ENCODE data around the gene KATNAL1.

GRCh38 chr13:30305456-30305970 is 1.8 kb downstream of the KATNAL1 start:
- TF ChIP-seq CTCF (IDR thresholded peaks at IDR 0.05; ENCODE audit: low read length): no peak
- no peak for TF ChIP-seq EZH2 (optimal IDR thresholded peaks at IDR 0.05; ENCODE audit: low read depth, low read length)
- TF ChIP-seq EZH2phosphoT487 (IDR thresholded peaks at IDR 0.05; ENCODE audit: low read length): no peak
